ENCODE data around the gene NEUROG2.

DNA sequence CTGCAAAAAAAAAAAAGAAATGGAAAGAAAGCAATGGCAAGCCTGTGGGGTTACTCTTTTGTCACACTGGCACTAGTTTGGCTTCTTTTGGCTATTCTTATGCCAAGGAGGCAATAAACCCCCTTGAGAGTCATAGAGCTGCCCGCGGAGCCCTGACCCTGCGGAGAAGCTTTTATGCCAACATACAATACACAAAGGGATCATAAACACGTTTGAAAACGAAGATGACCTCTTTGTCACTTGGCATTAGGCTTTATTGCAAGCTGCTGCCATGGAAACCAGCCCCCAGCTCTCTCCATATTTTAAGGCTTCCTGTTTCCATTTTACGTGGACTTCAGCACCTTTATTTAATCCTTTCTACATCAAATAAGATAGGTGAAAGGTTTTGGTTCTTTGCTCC lies 7.6 kb downstream of the NEUROG2 start:
- TF ChIP-seq, protein P1, sequence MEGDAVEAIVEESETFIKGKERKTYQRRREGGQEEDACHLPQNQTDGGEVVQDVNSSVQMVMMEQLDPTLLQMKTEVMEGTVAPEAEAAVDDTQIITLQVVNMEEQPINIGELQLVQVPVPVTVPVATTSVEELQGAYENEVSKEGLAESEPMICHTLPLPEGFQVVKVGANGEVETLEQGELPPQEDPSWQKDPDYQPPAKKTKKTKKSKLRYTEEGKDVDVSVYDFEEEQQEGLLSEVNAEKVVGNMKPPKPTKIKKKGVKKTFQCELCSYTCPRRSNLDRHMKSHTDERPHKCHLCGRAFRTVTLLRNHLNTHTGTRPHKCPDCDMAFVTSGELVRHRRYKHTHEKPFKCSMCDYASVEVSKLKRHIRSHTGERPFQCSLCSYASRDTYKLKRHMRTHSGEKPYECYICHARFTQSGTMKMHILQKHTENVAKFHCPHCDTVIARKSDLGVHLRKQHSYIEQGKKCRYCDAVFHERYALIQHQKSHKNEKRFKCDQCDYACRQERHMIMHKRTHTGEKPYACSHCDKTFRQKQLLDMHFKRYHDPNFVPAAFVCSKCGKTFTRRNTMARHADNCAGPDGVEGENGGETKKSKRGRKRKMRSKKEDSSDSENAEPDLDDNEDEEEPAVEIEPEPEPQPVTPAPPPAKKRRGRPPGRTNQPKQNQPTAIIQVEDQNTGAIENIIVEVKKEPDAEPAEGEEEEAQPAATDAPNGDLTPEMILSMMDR (IDR thresholded peaks at IDR 0.05; ENCODE audit: extremely low read depth in 1 of 2, insufficient read depth in 1 of 2, low read depth in 1 of 2, low read length in 2 of 2) = no peak
- TF ChIP-seq FOS (IDR thresholded peaks at IDR 0.05; ENCODE audit: borderline replicate concordance, insufficient read depth, low read length) = no peak
- no peak for TF ChIP-seq POLR2A (IDR thresholded peaks at IDR 0.05; ENCODE audit: low read depth, low read length)
- no peak for TF ChIP-seq EZH2 (IDR thresholded peaks at IDR 0.05; ENCODE audit: borderline replicate concordance, low read depth, low read length, severe bottlenecking)

Data from endothelial cell of umbilical vein (primary cell).